Upper lobe of right lung (tissue), 1 donor: ENCODE data around the gene CC2D1A. TPM values are rescaled to one million over a fixed set of nuclear protein-coding genes. Genes with fewer than 3 reads are reported as not detected.

ENCODE experiments used
- ATAC-seq: fragments of 200-7000 bp; cut with Tn5 transposase; one replicate; pipeline ENCODE4 v1.9.1; 2020; ENCODE audit warnings: mild to moderate bottlenecking, moderate library complexity
- DNase-seq: peaks from one replicate; pipeline ENCODE4 v3.0.0-alpha.2; 2020
- H3K27ac ChIP-seq: fragments of 200-600 bp; one replicate; pipeline ENCODE4 v1.8.0; 2022
- H3K27me3 ChIP-seq: fragments of 200-600 bp; one replicate; pipeline ENCODE4 v1.8.0; 2022; ENCODE audit warnings: mild to moderate bottlenecking
- H3K36me3 ChIP-seq: fragments of 200-600 bp; one replicate; pipeline ENCODE4 v1.8.0; 2022
- H3K4me1 ChIP-seq: fragments of 200-600 bp; one replicate; pipeline ENCODE4 v1.8.0; 2022
- H3K4me3 ChIP-seq: fragments of 200-600 bp; one replicate; pipeline ENCODE4 v1.8.0; 2022; ENCODE audit warnings: mild to moderate bottlenecking
- H3K9me3 ChIP-seq: fragments of 200-600 bp; one replicate; pipeline ENCODE4 v1.8.0; 2022
- CTCF ChIP-seq: fragments of 200-600 bp; IDR thresholded peaks from one replicate; pipeline ENCODE4 v1.8.0; 2022; ENCODE audit warnings: antibody characterized with exemption
- intact Hi-C: fragments of 100-400 bp; cut with DNase I; formaldehyde crosslinking; loops from one replicate; pipeline ENCODE4 v1.11.0; 2022
- long read RNA-seq: library from polyadenylated mRNA; unstranded; transcript quantifications from one replicate; pipeline ENCODE4 v2.0.0, GENCODE V29; 2021
- total RNA-seq: library from RNA; stranded (reverse); fragmentation: NEBNext Ultra II Directional; extraction: Animal tissue kit (Norgen Biotek cat#: 25700); gene quantifications from one replicate; pipeline ENCODE4 v1.2.1, GENCODE V29; 2021
- donor health status: DM: no; HTN: yes; CAD: no; lungs with severe emphysema.

Gene CC2D1A
- 28.9 TPM for total RNA-seq
- long read RNA-seq, transcript CC2D1A-201 (29 exons, 3,581 nt): major isoform, 14 of 81 reads
- long read RNA-seq, partial matches to known transcripts: 39 of 81 reads
- long read RNA-seq, other reads (novel, unspliced or antisense): 27 of 81 reads

DNA sequence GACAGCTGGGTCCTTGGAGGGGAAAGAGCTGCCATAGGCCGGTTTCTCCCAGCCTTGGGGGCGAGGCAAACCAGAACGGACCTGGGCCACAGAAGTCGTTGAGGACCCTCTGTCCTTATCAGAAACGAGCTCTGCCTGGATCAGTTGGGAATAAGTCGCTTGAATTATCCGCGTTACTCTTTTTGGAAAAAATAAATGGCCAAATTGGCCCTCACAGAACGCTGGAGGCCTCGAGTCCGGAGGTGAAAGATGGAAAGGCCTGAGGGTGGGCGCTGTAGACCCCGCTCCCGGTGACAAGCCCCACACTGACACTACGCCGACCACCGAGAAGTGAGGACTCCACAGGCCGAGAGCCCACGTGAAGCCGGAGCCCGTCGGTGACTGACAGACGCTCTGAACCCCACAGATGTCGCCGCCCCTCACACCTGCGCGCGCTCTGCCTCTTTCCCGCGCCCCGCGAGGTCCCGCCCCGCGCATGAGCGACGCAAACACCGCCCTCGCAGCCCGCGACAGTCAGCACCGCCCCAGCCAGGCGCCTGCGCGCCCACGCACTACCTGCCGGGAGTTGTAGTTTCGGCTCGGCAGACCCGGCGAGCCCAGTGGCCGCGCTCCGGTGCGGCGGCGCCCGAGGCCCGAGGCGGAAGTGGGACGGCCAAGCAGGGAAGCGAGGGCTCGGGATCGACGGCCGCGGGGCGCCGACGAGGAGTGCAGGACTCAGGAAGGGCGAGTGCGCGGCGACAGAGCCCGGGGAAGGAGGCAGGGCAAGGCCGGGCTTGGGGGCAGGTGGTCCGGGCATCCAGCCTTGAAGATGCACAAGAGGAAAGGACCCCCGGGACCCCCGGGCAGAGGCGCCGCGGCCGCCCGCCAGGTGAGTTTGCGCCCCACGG lies at the start of gene CC2D1A, which contains the start of gene BRME1:
CC2D1A (plus strand) TSS at position 568 of the 887 bp plus-strand sequence; CDS start at position 809, 241 bp downstream.
BRME1 (minus strand) TSS at position 484 of the 887 bp plus-strand sequence. CDS start 1,225 bp downstream, outside the sequence.
- no peak for TF ChIP-seq CTCF
- DNase-seq (peak; percentile 98), ATAC-seq (peak; percentile 99)
- intact Hi-C loops: no loop called here
- H3K4me1 ChIP-seq: peaks cover 8% of the 10 kb centered on the region
- no peaks in the 10 kb centered on the region for H3K9me3 ChIP-seq
- H3K27me3 ChIP-seq: no peaks in the 10 kb centered on the region
- H3K27ac ChIP-seq: peak within 1 kb of the TSS; percentile 86
- peaks cover 6% of the 10 kb centered on the region for H3K36me3 ChIP-seq
- H3K4me3 ChIP-seq: peak within 1 kb of the TSS; percentile 90

GRCh38 chr19:13856497-13856896 lies 49.5 kb upstream of the CC2D1A start:
- H3K36me3 ChIP-seq: no peaks in the 10 kb centered on the region
- peaks cover 14% of the 10 kb centered on the region for H3K4me1 ChIP-seq
- no peak for TF ChIP-seq CTCF
- H3K4me3 ChIP-seq: no peak overlapping the region
- H3K27me3 ChIP-seq: no peaks in the 10 kb centered on the region
- intact Hi-C loops: no loop called here
- no peak overlapping the region for H3K27ac ChIP-seq
- DNase-seq: no peak
- H3K9me3 ChIP-seq: no peaks in the 10 kb centered on the region
- ATAC-seq: no peak

- Histone ChIP-seq H3K27me3 (no peaks in the 10 kb centered on the region), H3K4me1 (peaks cover 20% of the 10 kb centered on the region), H3K4me3 (no peak overlapping the region), H3K9me3 (no peaks in the 10 kb centered on the region), H3K27ac (no peak overlapping the region), H3K36me3 (no peaks in the 10 kb centered on the region)
- TF ChIP-seq CTCF: no peak
- ATAC-seq (no peak), DNase-seq (no peak)
- intact Hi-C loops: no loop called here
These were observed 46.6 kb upstream of the CC2D1A start for GRCh38 chr19:13859361-13859880.

- DNase-seq (no peak), ATAC-seq (no peak)
- Histone ChIP-seq H3K27ac (peak overlapping the region; percentile 94), H3K36me3 (no peaks in the 10 kb centered on the region), H3K4me1 (peaks cover 26% of the 10 kb centered on the region), H3K4me3 (peak overlapping the region; percentile 54), H3K27me3 (no peaks in the 10 kb centered on the region), H3K9me3 (no peaks in the 10 kb centered on the region)
- no peak for TF ChIP-seq CTCF
- intact Hi-C loops: loop anchor here (5.0 kb wide), 1 partner anchor 74 kb away; no protein-coding TSS in a partner anchor
These were observed 45.2 kb upstream of the CC2D1A start for GRCh38 chr19:13860679-13861391.

DNA sequence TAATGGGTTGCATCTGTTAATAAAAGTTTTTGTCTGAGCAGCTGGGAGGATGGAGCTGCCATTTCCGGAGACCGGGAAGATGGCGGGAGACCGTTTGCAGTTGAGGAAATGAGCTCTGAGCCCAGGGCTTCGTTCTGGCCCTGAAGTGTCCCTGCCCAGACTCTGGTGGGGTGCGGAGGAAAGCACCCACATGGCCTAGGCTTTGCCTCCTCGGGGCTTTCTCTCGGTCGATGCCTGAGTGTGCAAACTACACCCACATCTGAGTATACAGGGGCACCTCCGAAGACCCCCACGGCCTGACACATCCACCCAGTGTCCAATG lies 44.6 kb upstream of the CC2D1A start:
- no peaks in the 10 kb centered on the region for H3K36me3 ChIP-seq
- intact Hi-C loops: loop anchor here (5.0 kb wide), 1 partner anchor 74 kb away; no protein-coding TSS in a partner anchor
- H3K27me3 ChIP-seq: no peaks in the 10 kb centered on the region
- ATAC-seq: no peak
- H3K4me3 ChIP-seq: peak overlapping the region; percentile 54
- H3K27ac ChIP-seq: peak overlapping the region; percentile 94
- TF ChIP-seq CTCF: no peak
- no peak for DNase-seq
- no peaks in the 10 kb centered on the region for H3K9me3 ChIP-seq
- H3K4me1 ChIP-seq: peaks cover 31% of the 10 kb centered on the region
